ENCODE data around the gene IQGAP2.

IQGAP2 gene

DNA sequence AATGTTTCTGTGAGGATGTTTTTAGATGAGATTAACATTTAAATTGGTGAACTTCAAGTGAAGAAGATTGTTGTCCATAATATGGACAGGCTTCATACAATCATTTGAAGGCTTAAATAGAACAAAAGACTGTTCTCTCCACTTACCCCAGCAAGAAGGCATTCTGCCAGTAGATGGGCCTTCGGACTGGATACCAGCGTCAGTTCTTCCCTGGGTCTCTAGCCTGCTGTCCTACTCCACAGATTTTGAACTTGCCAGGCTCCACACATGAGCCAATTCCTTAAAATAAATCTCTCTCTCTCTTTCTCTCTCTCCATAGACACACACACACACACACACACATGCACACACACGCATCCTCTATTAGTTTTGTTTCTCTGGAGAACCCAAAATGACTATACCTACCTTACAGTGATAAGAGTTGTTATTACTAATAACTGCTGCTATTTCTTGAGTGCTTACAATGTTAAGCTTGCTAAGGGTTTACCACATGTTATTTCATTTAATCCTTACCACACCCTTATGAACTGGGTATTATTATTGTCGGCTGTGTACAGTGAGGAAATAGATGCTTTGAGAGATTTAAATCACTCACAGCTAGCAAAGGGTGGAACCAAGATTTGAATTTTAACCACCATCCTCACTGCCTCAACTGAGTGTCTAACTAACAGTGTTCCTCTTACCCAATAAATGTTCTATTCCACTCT is 19.8 kb upstream of the IQGAP2 start:
- DNase-seq (ENCODE audit: low read depth in 2 of 2), result no peak

GRCh38 chr5:76384189-76384588 is 18.9 kb upstream of the IQGAP2 start:
- no peak for DNase-seq (ENCODE audit: low read depth in 2 of 2)

DNA sequence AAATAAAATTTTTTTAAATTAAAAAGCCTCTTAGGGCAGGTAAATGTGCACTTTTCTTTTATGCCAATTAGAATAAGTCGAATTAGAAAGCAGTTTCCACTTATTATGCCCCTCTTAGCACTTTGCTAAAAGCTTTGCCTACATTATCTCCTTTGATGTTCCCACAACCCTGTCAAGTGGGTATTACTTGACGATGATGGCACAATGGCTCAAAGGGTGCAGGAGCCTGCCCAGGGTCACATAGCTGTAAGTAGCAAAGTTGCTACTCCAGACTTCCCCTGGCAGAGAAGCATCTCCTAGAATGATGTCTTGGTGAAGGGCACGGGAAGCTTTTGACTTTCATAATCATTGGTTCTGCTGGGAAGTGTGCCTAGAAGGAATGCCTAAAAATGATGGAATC is 18.4 kb upstream of the IQGAP2 start:
- DNase-seq (ENCODE audit: low read depth in 2 of 2), result no peak

- DNase-seq (ENCODE audit: low read depth in 2 of 2), result no peak
These were observed 17.5 kb upstream of the IQGAP2 start for GRCh38 chr5:76385540-76385939.

DNA sequence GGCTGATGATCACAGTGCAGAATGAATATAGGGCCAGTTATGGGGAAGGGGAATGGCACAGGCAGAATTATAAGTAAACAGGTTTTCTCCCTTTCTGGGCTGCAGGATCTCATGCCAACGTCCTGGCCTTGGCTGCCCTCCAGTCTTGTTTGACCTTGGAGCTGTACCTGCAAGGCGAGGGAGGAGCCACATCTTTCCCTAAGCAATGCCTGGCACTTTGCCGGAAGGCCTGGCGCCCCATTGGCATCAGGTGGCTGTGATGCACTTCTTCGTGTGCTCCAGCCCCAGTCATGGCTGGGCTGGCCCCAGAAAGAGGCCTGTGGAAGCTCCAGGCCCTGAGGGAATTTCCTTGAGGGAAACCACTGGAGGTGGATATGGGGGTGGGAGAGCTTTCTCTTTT is 16.7 kb upstream of the IQGAP2 start:
- DNase-seq (ENCODE audit: low read depth in 2 of 2), result no peak

DNA sequence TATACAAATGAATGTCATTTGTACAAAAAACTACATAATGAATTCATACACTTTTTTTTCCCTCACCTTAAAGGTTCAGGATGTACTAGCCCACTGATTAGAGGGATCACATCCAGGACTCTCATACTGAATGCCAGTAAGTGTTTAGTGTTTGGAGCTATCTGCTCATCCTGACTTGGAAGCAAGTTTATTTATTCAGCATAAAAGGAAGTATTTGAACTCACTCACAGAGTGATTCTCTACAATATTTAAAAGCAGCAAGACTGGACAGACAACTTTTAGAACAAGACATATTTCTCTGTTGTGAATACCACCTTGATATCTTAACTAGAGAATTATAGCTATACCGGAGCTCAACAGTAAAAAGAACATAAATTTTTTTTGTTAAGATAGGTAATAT is 14.8 kb upstream of the IQGAP2 start:
- no peak for DNase-seq (ENCODE audit: low read depth in 2 of 2)

- no peak for DNase-seq (ENCODE audit: low read depth in 2 of 2)
These were observed 14.1 kb upstream of the IQGAP2 start for GRCh38 chr5:76388791-76389512.

- no peak for DNase-seq (ENCODE audit: low read depth in 2 of 2)
These were observed 13.5 kb upstream of the IQGAP2 start for GRCh38 chr5:76389513-76390154.

- no peak for DNase-seq (ENCODE audit: low read depth in 2 of 2)
These were observed 12.1 kb upstream of the IQGAP2 start for GRCh38 chr5:76391014-76391413.

- DNase-seq (ENCODE audit: low read depth in 2 of 2), result no peak
These were observed 9.9 kb upstream of the IQGAP2 start for GRCh38 chr5:76393035-76393680.

GRCh38 chr5:76397200-76397599 is 5.9 kb upstream of the IQGAP2 start:
- no peak for DNase-seq (ENCODE audit: low read depth in 2 of 2)

- no peak for DNase-seq (ENCODE audit: low read depth in 2 of 2)
These were observed 3.8 kb upstream of the IQGAP2 start for GRCh38 chr5:76399268-76399667.

GRCh38 chr5:76400466-76400865 is 2.6 kb upstream of the IQGAP2 start:
- no peak for DNase-seq (ENCODE audit: low read depth in 2 of 2)

DNA sequence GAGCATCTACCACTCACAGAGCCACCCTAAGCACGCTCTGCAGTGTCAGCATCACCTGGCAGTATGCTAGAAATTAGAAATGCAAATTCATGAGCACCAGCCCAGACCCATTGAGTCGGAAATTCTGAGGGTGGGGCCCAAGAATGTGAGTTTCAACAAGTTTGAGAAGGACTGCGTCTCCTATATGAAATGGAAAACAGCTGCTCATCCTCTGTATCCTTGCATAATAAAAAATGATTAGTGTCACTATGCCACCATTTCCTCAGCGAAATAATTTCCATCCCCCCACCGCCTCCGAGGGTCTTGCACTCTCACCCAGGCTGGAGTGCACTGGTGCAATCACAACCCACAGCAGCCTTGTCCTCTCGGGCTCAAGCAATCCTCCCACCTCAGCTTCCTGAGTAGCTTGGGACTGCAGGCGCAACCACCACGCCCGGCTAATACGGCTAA is 1.3 kb upstream of the IQGAP2 start:
- no peak for DNase-seq (ENCODE audit: low read depth in 2 of 2)

GRCh38 chr5:76402251-76402885 is 717 bp upstream of the IQGAP2 start:
- DNase-seq (ENCODE audit: low read depth in 2 of 2), result peak; percentile 70 to 75

- peak; percentile 28 to 55 for DNase-seq (ENCODE audit: low read depth in 2 of 2)
These were observed 709 bp downstream of the IQGAP2 start for GRCh38 chr5:76403766-76404222.

DNA sequence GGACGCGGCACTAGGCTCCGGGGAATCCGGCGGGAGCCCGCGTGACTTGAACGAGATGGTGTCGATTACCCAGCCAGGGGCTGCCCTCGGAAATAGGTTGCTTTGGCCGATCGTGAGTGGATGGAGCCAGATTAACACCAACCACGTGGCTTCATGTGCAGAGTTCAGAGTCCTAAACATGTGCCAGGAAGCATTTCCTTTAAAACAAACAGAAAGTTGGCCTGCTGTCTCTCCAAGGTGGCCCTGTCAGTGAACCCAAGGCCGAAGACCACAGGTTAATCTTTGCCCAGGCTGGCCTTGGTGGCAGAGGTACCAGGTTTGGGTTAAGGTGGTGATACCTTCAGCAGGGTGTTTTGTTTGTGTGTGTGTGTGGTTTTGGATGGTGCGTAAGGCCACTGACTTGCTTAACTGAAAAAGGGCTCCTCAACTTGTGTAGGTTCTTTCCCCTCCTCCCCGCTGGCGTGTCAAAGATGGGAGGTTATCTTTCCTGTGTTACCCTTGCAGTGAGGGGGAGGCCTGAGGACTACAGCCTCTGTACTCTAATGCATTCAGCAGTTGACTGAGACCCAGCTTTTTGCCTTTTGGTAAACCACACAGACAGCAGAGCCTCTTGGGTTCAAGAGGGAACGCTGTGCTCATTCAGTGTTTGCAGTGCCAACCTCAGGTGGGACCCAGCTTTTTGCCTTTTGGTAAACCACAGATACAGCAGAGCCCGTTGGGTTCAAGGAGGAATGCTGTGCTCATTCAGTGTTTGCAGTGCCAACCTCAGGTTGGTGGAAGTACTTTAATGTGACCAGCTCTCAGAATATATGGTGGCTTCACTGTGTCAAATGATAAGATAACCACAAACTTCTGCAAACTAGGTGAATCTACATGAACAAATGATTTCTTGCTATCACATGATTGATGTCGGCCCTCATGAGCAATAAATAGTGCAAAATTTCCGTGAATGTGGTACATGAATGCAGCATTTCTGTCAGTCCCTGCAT is 1.4 kb downstream of the IQGAP2 start:
- peak; percentile 62 for DNase-seq (ENCODE audit: low read depth in 2 of 2)

- DNase-seq (ENCODE audit: low read depth in 2 of 2), result no peak
These were observed 2.9 kb downstream of the IQGAP2 start for GRCh38 chr5:76406014-76406413.

DNA sequence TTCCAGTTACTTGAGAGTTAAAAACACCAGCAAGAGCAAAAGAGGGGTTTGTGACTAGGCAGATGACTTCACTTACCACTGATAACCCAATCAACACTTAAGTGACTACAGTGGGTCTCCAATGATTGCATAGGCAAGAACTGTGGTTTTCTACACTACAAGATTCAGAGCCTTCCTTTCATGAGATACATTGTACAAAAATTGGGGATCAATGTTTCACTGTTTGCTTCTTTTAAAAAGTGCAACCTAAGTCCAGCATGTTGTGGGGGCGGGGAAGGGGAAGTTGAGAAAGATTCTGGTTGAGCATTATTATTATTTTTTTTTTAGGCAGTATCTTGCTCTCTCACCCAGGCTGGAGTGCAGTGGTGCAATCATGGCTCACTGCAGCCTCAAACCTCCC is 3.6 kb downstream of the IQGAP2 start:
- no peak for DNase-seq (ENCODE audit: low read depth in 2 of 2)

DNA sequence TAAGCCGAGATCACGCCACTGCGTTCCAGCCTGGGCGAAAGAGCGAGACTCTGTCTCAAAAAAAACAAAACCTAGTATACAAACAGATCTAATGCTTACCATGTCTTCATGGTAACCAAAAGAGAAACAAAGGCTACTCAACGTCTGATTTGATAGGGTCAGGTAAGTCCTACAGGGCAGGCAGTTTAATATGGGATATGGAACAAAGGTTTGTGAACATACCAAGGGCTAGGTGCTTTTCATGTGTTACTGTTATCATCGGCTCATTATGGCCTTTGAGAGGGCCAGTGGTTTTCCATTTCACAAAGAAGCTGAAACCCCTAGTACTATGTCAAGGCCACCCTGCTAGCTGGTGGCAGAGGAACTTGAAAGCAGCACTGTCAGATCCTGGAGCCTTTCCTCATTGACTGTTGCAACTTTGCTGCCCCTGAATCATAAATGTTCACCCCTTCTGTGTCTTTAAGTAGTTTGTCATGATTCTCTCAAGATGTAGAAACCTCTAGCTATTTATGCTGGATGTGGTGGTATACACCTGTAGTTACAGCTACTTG is 5.1 kb downstream of the IQGAP2 start:
- DNase-seq (ENCODE audit: low read depth in 2 of 2), result no peak

Measured in stimulated activated CD8-positive, alpha-beta memory T cell treated with anti-CD3 and anti-CD28 coated beads, Interleukin-7, amount 100 ng/mL, for 4 hours (primary cell).